Mononuclear cell (primary cell): ENCODE data around the gene RAP2A. TPM values are rescaled to one million over a fixed set of nuclear protein-coding genes. Genes with fewer than 3 reads are reported as not detected.

Experiments used
- H3K27me3 ChIP-seq: 2 replicates; pipeline ENCODE4 v1.6.0; 2011; ENCODE audit warnings: low read length, control low read depth; ENCODE audit not compliant: insufficient read depth
- H3K4me1 ChIP-seq: 2 replicates; pipeline ENCODE4 v1.5.1; 2011; ENCODE audit warnings: mild to moderate bottlenecking, low read length, control low read depth; ENCODE audit not compliant: insufficient read depth
- H3K4me3 ChIP-seq: 2 replicates; pipeline ENCODE4 v1.5.1; 2011; ENCODE audit warnings: mild to moderate bottlenecking, low read length, moderate library complexity
- H3K9me3 ChIP-seq: 2 replicates; pipeline ENCODE4 v1.5.1; 2011; ENCODE audit warnings: low read depth, mild to moderate bottlenecking, control low read depth, low read length
- total RNA-seq: library from RNA; depleted of rRNA; stranded (reverse); fragments of >200 nt; gene quantifications from one replicate; pipeline ENCODE4 v1.2.3, GENCODE V29; 2012

The RAP2A gene
- total RNA-seq, 1 donor: 10.0 TPM

GRCh38 chr13:97454699-97455098 is 20.7 kb downstream of the RAP2A start:
- Histone ChIP-seq H3K27me3 (no peaks in the 10 kb centered on the region), H3K9me3 (peaks cover 18% of the 10 kb centered on the region), H3K4me1 (peaks cover 11% of the 10 kb centered on the region), H3K4me3 (no peak overlapping the region)

GRCh38 chr13:97456047-97456446 is 22.1 kb downstream of the RAP2A start:
- Histone ChIP-seq H3K9me3 (peaks cover 18% of the 10 kb centered on the region), H3K4me3 (no peak overlapping the region), H3K4me1 (peaks cover 23% of the 10 kb centered on the region), H3K27me3 (no peaks in the 10 kb centered on the region)

- H3K4me1 ChIP-seq: peaks cover 23% of the 10 kb centered on the region
- peaks cover 10% of the 10 kb centered on the region for H3K9me3 ChIP-seq
- H3K4me3 ChIP-seq: no peak overlapping the region
- no peaks in the 10 kb centered on the region for H3K27me3 ChIP-seq
Observed at GRCh38 chr13:97459215-97459777, 25.3 kb downstream of the RAP2A start.

GRCh38 chr13:97460004-97460775 is 26.2 kb downstream of the RAP2A start:
- Histone ChIP-seq H3K4me3 (no peak overlapping the region), H3K9me3 (peaks cover 2% of the 10 kb centered on the region), H3K4me1 (peaks cover 23% of the 10 kb centered on the region), H3K27me3 (no peaks in the 10 kb centered on the region)

GRCh38 chr13:97460853-97461252 is 26.9 kb downstream of the RAP2A start:
- no peaks in the 10 kb centered on the region for H3K27me3 ChIP-seq
- H3K4me3 ChIP-seq: no peak overlapping the region
- peaks cover 21% of the 10 kb centered on the region for H3K4me1 ChIP-seq
- H3K9me3 ChIP-seq: no peaks in the 10 kb centered on the region

GRCh38 chr13:97464561-97464960 is 30.6 kb downstream of the RAP2A start:
- Histone ChIP-seq H3K27me3 (no peaks in the 10 kb centered on the region), H3K4me1 (peaks cover 13% of the 10 kb centered on the region), H3K4me3 (no peak overlapping the region), H3K9me3 (no peaks in the 10 kb centered on the region)

- H3K27me3 ChIP-seq: no peaks in the 10 kb centered on the region
- no peaks in the 10 kb centered on the region for H3K4me1 ChIP-seq
- no peaks in the 10 kb centered on the region for H3K9me3 ChIP-seq
- no peak overlapping the region for H3K4me3 ChIP-seq
Observed at GRCh38 chr13:97466722-97467121, 32.8 kb downstream of the RAP2A start.

GRCh38 chr13:97468331-97468730 is 34.4 kb downstream of the RAP2A start:
- Histone ChIP-seq H3K9me3 (no peaks in the 10 kb centered on the region), H3K4me3 (no peak overlapping the region), H3K27me3 (no peaks in the 10 kb centered on the region), H3K4me1 (no peaks in the 10 kb centered on the region)

GRCh38 chr13:97471711-97472110 is 37.7 kb downstream of the RAP2A start:
- Histone ChIP-seq H3K4me1 (no peaks in the 10 kb centered on the region), H3K9me3 (no peaks in the 10 kb centered on the region), H3K27me3 (no peaks in the 10 kb centered on the region), H3K4me3 (no peak overlapping the region)

- Histone ChIP-seq H3K27me3 (no peaks in the 10 kb centered on the region), H3K4me3 (no peak overlapping the region)
Observed at GRCh38 chr13:97474349-97474980, 40.5 kb downstream of the RAP2A start.

GRCh38 chr13:97475011-97475410 is 41.0 kb downstream of the RAP2A start:
- Histone ChIP-seq H3K27me3 (no peaks in the 10 kb centered on the region), H3K4me1 (no peaks in the 10 kb centered on the region), H3K4me3 (no peak overlapping the region)

More at GRCh38 chr13:97474349-97474980, 40.5 kb downstream of the RAP2A start:
- Histone ChIP-seq H3K9me3 (no peaks in the 10 kb centered on the region), H3K4me1 (no peaks in the 10 kb centered on the region)

GRCh38 chr13:97477844-97478243 is 43.9 kb downstream of the RAP2A start:
- peaks cover 2% of the 10 kb centered on the region for H3K27me3 ChIP-seq
- H3K4me1 ChIP-seq: no peaks in the 10 kb centered on the region
- no peak overlapping the region for H3K4me3 ChIP-seq
- H3K9me3 ChIP-seq: no peaks in the 10 kb centered on the region

More at GRCh38 chr13:97475011-97475410, 41.0 kb downstream of the RAP2A start:
- H3K9me3 ChIP-seq: no peaks in the 10 kb centered on the region

GRCh38 chr13:97478247-97478646 is 44.3 kb downstream of the RAP2A start:
- Histone ChIP-seq H3K4me1 (no peaks in the 10 kb centered on the region), H3K4me3 (no peak overlapping the region), H3K27me3 (peaks cover 2% of the 10 kb centered on the region), H3K9me3 (no peaks in the 10 kb centered on the region)

GRCh38 chr13:97483465-97483864 is 49.5 kb downstream of the RAP2A start:
- no peaks in the 10 kb centered on the region for H3K4me1 ChIP-seq
- no peaks in the 10 kb centered on the region for H3K9me3 ChIP-seq
- no peak overlapping the region for H3K4me3 ChIP-seq
- H3K27me3 ChIP-seq: peaks cover 2% of the 10 kb centered on the region

GRCh38 chr13:97484301-97484700 is 50.3 kb downstream of the RAP2A start:
- no peak overlapping the region for H3K4me3 ChIP-seq
- H3K9me3 ChIP-seq: no peaks in the 10 kb centered on the region
- H3K27me3 ChIP-seq: peaks cover 2% of the 10 kb centered on the region
- H3K4me1 ChIP-seq: no peaks in the 10 kb centered on the region
